HEK293T (cell line): Measurements from ENCODE around the gene RBM10.
"Not testable (repeated sequence)": the region's sequence is repeated elsewhere in the genome, so short reads cannot be mapped to it uniquely, and the experiment has no call there.

Experiments used
- CTCF ChIA-PET: fragments of 350-600 bp; formaldehyde crosslinking; extraction: SDS; loops from one replicate; lab custom pipeline; 2021; ENCODE audit warnings: antibody characterized with exemption, inconsistent platforms; lab: Yijun Ruan, JAX
- POLR2A ChIA-PET: fragments of 350-600 bp; formaldehyde crosslinking; extraction: SDS; loops from one replicate; lab custom pipeline; 2020; ENCODE audit warnings: antibody characterized with exemption, inconsistent platforms; lab: Yijun Ruan, JAX
- DNase-seq: peaks from one replicate; pipeline ENCODE4 v3.0.0; 2012; ENCODE audit warnings: mixed read lengths; ENCODE audit errors: extremely low spot score
- ARNT ChIP-seq: fragments of 450-650 bp; IDR thresholded peaks from 2 replicates; pipeline ENCODE4 v1.6.1; 2017; ENCODE audit warnings: mild to moderate bottlenecking
- BHLHE40 ChIP-seq: fragments of 450-650 bp; IDR thresholded peaks from 2 replicates; pipeline ENCODE4 v1.6.1; 2016; ENCODE audit warnings: mild to moderate bottlenecking, moderate library complexity, borderline replicate concordance
- CTBP1 ChIP-seq: fragments of 450-650 bp; IDR thresholded peaks from 2 replicates; pipeline ENCODE4 v1.6.1; 2016; ENCODE audit warnings: borderline replicate concordance
- ELF4 ChIP-seq: fragments of 450-650 bp; IDR thresholded peaks from 2 replicates; pipeline ENCODE4 v1.6.1; 2017; ENCODE audit warnings: antibody characterized with exemption
- FOXA1 ChIP-seq: fragments of 450-650 bp; IDR thresholded peaks from 2 replicates; pipeline ENCODE4 v1.6.1; 2016; ENCODE audit warnings: mild to moderate bottlenecking
- FOXK2 ChIP-seq: fragments of 450-650 bp; IDR thresholded peaks from 2 replicates; pipeline ENCODE4 v1.6.1; 2016; ENCODE audit warnings: mild to moderate bottlenecking
- FOXM1 ChIP-seq: fragments of 450-650 bp; IDR thresholded peaks from 2 replicates; pipeline ENCODE4 v1.6.1; 2017; ENCODE audit warnings: mild to moderate bottlenecking, borderline replicate concordance
- HDGF ChIP-seq: fragments of 450-650 bp; IDR thresholded peaks from 2 replicates; pipeline ENCODE4 v1.6.1; 2017; ENCODE audit warnings: antibody characterized with exemption, borderline replicate concordance
- L3MBTL2 ChIP-seq: fragments of 450-650 bp; conservative IDR thresholded peaks from 2 replicates; pipeline ENCODE4 v1.6.1; 2016; ENCODE audit warnings: mild to moderate bottlenecking
- LEF1 ChIP-seq: fragments of 450-650 bp; IDR thresholded peaks from 2 replicates; pipeline ENCODE4 v1.6.1; 2017; ENCODE audit warnings: mild to moderate bottlenecking, borderline replicate concordance
- NFRKB ChIP-seq: fragments of 450-650 bp; IDR thresholded peaks from 2 replicates; pipeline ENCODE4 v1.6.1; 2016; ENCODE audit warnings: mild to moderate bottlenecking, moderate library complexity
- SP1 ChIP-seq: fragments of 450-650 bp; IDR thresholded peaks from 2 replicates; pipeline ENCODE4 v1.6.1; 2017
- SUZ12 ChIP-seq: fragments of 450-650 bp; IDR thresholded peaks from 2 replicates; pipeline ENCODE4 v1.6.1; 2016; ENCODE audit warnings: mild to moderate bottlenecking
- TARDBP ChIP-seq: fragments of 450-650 bp; IDR thresholded peaks from 2 replicates; pipeline ENCODE4 v1.6.1; 2016
- ZNF384 ChIP-seq: fragments of 450-650 bp; IDR thresholded peaks from 2 replicates; pipeline ENCODE4 v1.6.1; 2016
- TF ChIP-seq, protein P1 (sequence below): fragments of 450-650 bp; IDR thresholded peaks from 2 replicates; pipeline ENCODE4 v1.6.1; 2016

RBM10 gene, protein sequence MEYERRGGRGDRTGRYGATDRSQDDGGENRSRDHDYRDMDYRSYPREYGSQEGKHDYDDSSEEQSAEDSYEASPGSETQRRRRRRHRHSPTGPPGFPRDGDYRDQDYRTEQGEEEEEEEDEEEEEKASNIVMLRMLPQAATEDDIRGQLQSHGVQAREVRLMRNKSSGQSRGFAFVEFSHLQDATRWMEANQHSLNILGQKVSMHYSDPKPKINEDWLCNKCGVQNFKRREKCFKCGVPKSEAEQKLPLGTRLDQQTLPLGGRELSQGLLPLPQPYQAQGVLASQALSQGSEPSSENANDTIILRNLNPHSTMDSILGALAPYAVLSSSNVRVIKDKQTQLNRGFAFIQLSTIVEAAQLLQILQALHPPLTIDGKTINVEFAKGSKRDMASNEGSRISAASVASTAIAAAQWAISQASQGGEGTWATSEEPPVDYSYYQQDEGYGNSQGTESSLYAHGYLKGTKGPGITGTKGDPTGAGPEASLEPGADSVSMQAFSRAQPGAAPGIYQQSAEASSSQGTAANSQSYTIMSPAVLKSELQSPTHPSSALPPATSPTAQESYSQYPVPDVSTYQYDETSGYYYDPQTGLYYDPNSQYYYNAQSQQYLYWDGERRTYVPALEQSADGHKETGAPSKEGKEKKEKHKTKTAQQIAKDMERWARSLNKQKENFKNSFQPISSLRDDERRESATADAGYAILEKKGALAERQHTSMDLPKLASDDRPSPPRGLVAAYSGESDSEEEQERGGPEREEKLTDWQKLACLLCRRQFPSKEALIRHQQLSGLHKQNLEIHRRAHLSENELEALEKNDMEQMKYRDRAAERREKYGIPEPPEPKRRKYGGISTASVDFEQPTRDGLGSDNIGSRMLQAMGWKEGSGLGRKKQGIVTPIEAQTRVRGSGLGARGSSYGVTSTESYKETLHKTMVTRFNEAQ

DNA sequence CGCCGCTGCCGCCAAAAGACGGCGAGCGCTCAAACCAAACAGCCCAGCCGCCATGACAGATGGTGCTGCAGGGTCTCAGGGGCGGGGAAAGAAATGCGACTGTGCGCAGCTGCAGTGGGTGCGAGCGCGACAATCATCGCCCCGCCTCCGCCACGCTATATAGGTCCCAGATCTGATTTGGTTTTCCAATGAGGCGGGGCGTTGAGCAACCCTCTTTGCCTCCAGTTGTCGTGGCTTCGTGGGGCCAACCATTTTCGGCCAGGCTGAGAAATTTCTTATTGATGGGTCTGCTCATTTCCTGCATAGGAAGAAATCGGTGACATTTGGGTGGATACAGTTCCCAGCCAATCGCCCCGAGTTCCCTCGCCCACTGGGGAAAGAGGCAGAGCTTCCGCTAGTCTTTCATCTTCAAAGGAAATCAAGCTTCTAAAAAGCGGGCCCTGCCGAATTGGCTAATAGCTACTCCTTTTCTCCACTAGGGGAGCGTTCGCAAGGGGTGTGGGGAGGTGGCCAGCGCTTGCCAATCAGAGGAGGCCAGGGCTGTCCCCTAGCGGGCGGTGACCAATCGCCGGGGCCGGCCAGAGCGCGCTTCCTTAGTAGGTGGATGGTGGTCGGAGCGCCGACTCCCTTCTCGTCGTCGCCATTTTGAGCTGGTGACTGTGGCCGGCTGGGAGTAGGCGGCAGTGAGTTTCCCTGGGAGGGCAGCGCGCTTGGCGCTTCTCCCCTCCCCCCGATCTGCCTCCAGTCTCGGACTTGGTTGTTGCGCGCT, at the start of gene RBM10, which contains the start of gene NDUFB11:
Gene RBM10 (plus strand): TSS at position 596 of the 769 bp plus-strand sequence. CDS start 2,261 bp downstream, outside the sequence.
Gene NDUFB11 (minus strand): TSS at position 77 of the 769 bp plus-strand sequence. CDS start 23 bp downstream, at position 54.
- TF ChIP-seq BHLHE40 (no peak), ZNF384 (no peak), FOXM1 (no peak), L3MBTL2 (peak; percentile 82), ELF4 (0 out of 2 replicates have a peak, but pooled peaks have one; percentile 6), ARNT (no peak), FOXA1 (no peak), LEF1 (no peak), NFRKB (no peak; the same call in 1 of the 2 replicates), SP1 (no peak), FOXK2 (no peak), TARDBP (no peak), CTBP1 (no peak), HDGF (no peak)
- TF ChIP-seq, protein P1, sequence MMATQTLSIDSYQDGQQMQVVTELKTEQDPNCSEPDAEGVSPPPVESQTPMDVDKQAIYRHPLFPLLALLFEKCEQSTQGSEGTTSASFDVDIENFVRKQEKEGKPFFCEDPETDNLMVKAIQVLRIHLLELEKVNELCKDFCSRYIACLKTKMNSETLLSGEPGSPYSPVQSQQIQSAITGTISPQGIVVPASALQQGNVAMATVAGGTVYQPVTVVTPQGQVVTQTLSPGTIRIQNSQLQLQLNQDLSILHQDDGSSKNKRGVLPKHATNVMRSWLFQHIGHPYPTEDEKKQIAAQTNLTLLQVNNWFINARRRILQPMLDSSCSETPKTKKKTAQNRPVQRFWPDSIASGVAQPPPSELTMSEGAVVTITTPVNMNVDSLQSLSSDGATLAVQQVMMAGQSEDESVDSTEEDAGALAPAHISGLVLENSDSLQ = peak; percentile 88
- peak; percentile 85 for DNase-seq
- CTCF ChIA-PET = interaction anchor here (0.5 to 1.2 kb wide), 4 partner anchors 13 to 216 kb away, joined by 4 read pairs; no protein-coding TSS in a partner anchor
- POLR2A ChIA-PET = interaction anchor here (0.8 to 3.8 kb wide), 11 partner anchors 10 to 179 kb away, joined by 3 to 76 read pairs (median 5); no protein-coding TSS in a partner anchor

DNA sequence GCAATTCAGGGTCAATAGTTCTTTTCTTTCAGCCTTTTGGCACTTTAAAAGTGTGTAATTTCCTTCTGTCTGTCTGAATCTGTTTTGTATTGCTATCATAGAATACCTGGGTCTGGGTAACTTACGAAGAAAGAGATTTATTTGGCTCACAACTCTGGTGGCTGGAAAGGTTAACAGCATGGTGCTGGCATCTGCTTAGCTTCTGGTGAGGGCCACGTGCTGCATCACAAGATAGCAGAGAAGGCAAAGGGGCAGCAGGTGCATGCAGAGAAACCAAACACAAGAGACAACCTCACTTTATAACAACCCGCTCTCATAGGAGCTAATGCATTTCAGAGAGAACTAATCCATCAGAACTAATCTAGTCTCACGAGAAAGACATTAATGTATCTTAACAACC, 48.0 kb upstream of the RBM10 start:
- POLR2A ChIA-PET = interaction anchor here (0.8 kb wide), 1 partner anchor 32 kb away, joined by 3 read pairs; no protein-coding TSS in a partner anchor
- DNase-seq = no peak
- TF ChIP-seq FOXA1 = no peak
- no peak for TF ChIP-seq ELF4
- no peak for TF ChIP-seq NFRKB
- TF ChIP-seq L3MBTL2 = no peak
- no peak for TF ChIP-seq BHLHE40
- TF ChIP-seq SUZ12 = no peak
- no peak for TF ChIP-seq FOXM1
- no peak for TF ChIP-seq HDGF
- no peak for TF ChIP-seq TARDBP
- no peak for TF ChIP-seq ZNF384
- TF ChIP-seq CTBP1 = no peak
- TF ChIP-seq, protein P1 = no peak
- TF ChIP-seq SP1 = no peak
- CTCF ChIA-PET = no interaction called here

DNA sequence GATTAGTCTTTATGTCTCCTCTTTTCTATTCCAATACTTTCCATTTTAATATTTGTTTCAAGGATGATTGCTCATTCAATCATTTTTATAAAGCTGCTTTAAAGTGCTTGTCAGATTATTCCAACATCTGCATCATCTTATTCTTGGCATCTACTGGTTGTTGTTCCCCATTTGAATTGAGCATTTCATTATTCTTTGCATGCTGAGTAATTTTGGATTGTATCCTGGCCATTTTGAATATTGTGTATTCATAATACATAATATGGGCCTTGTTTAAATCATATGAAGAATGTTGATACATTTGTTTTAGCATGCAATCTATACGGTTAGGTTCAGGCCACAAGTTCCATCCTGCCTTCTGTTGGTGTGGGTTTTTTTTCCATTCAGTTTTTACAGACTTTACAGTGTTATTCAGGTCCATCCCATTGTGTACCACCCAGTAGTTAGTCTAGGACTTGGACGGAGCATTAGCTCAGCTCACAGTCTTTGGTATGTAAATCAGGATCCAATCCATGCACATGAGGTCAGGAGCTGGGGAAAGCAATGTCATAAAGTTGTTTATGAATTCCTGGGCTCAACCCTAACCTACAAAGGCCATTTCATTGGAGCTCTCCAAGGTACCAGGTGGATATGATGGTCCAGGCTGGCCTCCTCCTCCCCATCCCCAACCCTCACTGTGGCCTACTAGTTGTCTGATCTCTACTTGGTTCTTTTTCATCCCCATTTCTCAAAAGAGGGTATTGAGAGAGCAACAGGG, 46.5 kb upstream of the RBM10 start:
- no peak for DNase-seq
- CTCF ChIA-PET = no interaction called here
- POLR2A ChIA-PET = no interaction called here
- TF ChIP-seq ARNT (no peak), HDGF (no peak)

DNA sequence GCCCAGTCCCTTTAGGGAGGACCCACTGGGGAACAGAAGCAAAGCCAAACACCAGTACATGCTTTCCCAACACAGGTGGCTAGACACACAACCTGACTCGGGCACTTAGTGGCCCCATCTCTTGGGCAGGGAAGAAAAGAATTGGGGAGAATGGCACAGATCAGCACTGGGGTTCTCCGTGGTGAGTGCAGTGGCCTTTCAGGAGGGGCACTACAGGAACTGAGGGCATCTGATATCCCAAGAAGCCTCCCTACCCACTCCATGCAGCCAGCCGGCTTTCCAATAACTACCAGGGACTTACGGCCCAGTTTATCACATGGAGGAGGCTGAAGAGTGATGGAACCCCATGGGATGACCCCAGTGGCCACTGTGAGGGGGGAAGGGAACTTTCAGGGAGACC, 43.8 kb upstream of the RBM10 start:
- no peak for DNase-seq
- no peak for TF ChIP-seq FOXA1
- no peak for TF ChIP-seq BHLHE40
- TF ChIP-seq TARDBP = no peak
- TF ChIP-seq ARNT = no peak
- TF ChIP-seq FOXK2 = no peak
- TF ChIP-seq LEF1 = no peak
- CTCF ChIA-PET = no interaction called here
- POLR2A ChIA-PET = interaction anchor here (0.6 kb wide), 1 partner anchor 33 kb away, joined by 3 read pairs; no protein-coding TSS in a partner anchor

DNA sequence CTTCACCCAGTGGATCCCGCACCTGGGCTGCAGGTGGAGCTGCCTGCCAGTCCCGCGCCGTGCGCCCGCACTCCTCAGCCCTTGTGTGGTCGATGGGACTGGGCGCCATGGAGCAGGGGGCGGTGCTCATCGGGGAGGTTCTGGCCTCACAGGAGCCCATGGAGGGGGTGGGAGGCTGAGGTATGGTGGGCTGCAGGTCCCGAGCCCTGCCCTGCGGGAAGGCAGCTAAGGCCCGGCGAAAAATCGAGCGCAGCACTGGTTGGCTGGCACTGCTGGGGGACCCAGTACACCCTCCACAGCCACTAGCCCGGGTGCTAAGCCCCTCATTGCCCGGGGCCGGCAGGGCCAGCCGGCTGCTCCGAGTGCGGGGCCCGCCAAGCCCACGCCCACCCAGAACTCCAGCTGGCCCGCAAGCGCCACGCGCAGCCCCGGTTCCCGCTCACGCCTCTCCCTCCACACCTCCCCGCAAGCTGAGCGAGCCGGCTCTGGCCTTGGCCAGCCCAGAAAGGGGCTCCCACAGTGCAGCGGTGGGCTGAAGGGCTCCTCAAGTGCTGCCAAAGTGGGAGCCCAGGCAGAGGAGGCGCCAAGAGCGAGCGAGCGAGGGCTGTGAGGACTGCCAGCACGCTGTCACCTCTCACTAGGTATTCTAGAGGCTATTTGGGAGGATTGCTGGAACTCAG, 33.9 kb upstream of the RBM10 start:
- POLR2A ChIA-PET, CTCF ChIA-PET: not testable (repeated sequence)

More for the DNA sequence above, 33.9 kb upstream of the RBM10 start:
- not testable (repeated sequence) for DNase-seq
